ENCODE results near the gene CNKSR3.

CNKSR3 gene

DNA sequence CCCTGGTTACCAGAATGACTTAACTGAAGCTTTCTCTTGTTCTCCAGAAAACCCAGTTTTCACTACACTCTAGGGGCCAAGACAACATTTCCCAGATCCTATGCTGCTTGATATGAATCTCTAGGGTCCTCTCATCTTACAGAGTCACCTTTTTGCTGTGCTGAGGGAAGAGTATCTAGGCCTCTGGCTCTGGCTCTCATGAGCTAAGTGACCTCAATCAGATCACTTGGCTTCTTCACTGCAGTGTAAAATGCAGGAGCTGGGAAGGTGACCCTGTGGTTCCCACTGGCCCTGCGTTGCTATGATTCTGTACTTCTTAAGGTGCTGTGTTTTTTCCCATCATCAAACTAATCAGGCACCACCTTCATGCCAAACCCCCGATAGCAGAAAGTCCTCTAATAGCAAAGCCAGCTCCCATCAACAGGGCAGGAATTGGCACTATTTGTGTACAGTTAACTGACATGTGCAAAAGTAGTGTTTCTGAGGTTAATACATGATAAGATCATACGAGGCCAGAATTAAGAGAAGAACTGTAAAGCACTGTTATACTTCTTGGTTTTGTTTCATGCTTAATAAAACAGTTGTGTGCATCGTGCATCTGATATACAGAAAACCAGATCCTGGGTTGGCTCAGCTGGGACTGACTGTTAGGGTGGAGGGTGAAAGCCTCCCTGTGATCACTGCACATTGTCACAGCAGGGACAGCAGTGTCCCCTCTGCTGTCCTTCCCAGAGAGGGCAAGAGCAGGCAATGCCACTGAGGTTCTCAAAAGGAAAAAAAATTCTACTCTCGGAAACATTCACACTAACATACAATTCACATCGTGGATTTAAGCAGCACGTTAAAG is 46.7 kb downstream of the CNKSR3 start:
- Histone ChIP-seq H3K9me2 (ENCODE audit: low read depth, low read length) (no peaks in the 10 kb centered on the region), H3K27ac (ENCODE audit: low read depth, low read length, poor library complexity, severe bottlenecking) (no peak overlapping the region), H2AFZ (ENCODE audit: low read length) (no peak overlapping the region), H3K9ac (ENCODE audit: low read length) (no peak overlapping the region), H4K20me1 (ENCODE audit: insufficient read depth, low read length) (no peaks in the 10 kb centered on the region), H3K4me2 (ENCODE audit: low read length) (no peak overlapping the region), H3F3A (ENCODE audit: insufficient read depth, low read length) (no peaks in the 10 kb centered on the region), H3K36me3 (ENCODE audit: insufficient read depth, low read length) (no peaks in the 10 kb centered on the region), H3K4me1 (ENCODE audit: insufficient read depth, low read length, severe bottlenecking) (no peaks in the 10 kb centered on the region), H3K4me3 (ENCODE audit: low read depth, low read length, poor library complexity, severe bottlenecking) (no peak overlapping the region), H3K9me3 (ENCODE audit: low read length) (no peaks in the 10 kb centered on the region), H3K79me2 (ENCODE audit: insufficient read depth, low read length) (no peaks in the 10 kb centered on the region), H3K27me3 (ENCODE audit: insufficient read depth, low read length) (0 out of 2 replicates have a peak, but pooled peaks cover 5% of the 10 kb centered on the region)
- TF ChIP-seq CTCF (IDR thresholded peaks at IDR 0.05; ENCODE audit: low read length), result no peak
- TF ChIP-seq EZH2 (IDR thresholded peaks at IDR 0.05; ENCODE audit: borderline replicate concordance, low read length), result no peak

DNA sequence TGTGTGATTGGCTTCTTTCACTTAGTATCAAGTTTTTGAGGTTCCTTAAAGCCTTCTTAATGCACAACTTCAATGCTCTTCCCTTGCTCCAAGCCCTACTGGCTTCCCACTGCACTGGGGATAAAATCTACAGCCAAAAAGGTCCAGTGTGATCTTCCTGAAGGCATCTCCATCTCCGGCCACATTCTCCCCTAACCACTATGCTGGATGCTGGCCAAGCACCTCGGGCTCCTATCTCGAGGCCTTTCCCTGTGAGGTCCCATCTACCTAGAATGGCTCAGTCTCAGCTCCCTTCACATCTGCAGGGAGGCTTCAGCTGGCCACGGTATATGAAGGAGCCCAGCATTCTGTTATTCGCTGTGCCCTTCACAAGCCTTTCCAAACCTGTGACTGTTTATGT is 48.1 kb downstream of the CNKSR3 start:
- H4K20me1 ChIP-seq (ENCODE audit: insufficient read depth, low read length), result no peaks in the 10 kb centered on the region
- no peak overlapping the region for H3K4me2 ChIP-seq (ENCODE audit: low read length)
- H3K9me3 ChIP-seq (ENCODE audit: low read length), result no peaks in the 10 kb centered on the region
- H3K9me2 ChIP-seq (ENCODE audit: low read depth, low read length), result no peaks in the 10 kb centered on the region
- H2AFZ ChIP-seq (ENCODE audit: low read length), result no peak overlapping the region
- H3K79me2 ChIP-seq (ENCODE audit: insufficient read depth, low read length), result no peaks in the 10 kb centered on the region
- no peaks in the 10 kb centered on the region for H3K36me3 ChIP-seq (ENCODE audit: insufficient read depth, low read length)
- no peak overlapping the region for H3K4me3 ChIP-seq (ENCODE audit: low read depth, low read length, poor library complexity, severe bottlenecking)
- 0 out of 2 replicates have a peak, but pooled peaks cover 5% of the 10 kb centered on the region for H3K27me3 ChIP-seq (ENCODE audit: insufficient read depth, low read length)
- H3K27ac ChIP-seq (ENCODE audit: low read depth, low read length, poor library complexity, severe bottlenecking), result no peak overlapping the region
- H3F3A ChIP-seq (ENCODE audit: insufficient read depth, low read length), result no peaks in the 10 kb centered on the region
- no peaks in the 10 kb centered on the region for H3K4me1 ChIP-seq (ENCODE audit: insufficient read depth, low read length, severe bottlenecking)
- TF ChIP-seq EZH2 (IDR thresholded peaks at IDR 0.05; ENCODE audit: borderline replicate concordance, low read length), result no peak
- no peak for TF ChIP-seq CTCF (IDR thresholded peaks at IDR 0.05; ENCODE audit: low read length)
- H3K9ac ChIP-seq (ENCODE audit: low read length), result no peak overlapping the region

DNA sequence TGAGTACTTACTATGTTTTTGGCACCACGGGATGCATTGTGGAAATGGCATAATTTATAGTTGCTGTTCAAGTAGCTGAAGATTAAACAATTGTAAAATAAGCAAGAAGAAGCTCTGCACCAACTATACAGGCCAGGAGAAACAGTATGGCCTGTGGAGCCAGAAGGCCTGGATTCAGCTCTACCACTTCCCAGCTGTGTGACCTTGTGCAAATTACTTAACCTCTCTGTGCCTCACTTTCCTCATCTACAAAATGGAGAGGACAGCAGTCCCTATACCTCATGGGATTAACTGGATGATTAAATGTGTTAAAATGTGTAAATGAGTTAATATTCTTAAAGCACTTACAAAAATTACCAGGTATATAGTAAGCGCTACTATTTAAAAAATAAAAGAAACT is 49.1 kb downstream of the CNKSR3 start:
- no peaks in the 10 kb centered on the region for H3K79me2 ChIP-seq (ENCODE audit: insufficient read depth, low read length)
- no peak overlapping the region for H3K27ac ChIP-seq (ENCODE audit: low read depth, low read length, poor library complexity, severe bottlenecking)
- 0 out of 2 replicates have a peak, but pooled peaks cover 5% of the 10 kb centered on the region for H3K27me3 ChIP-seq (ENCODE audit: insufficient read depth, low read length)
- H2AFZ ChIP-seq (ENCODE audit: low read length), result no peak overlapping the region
- no peaks in the 10 kb centered on the region for H3K9me3 ChIP-seq (ENCODE audit: low read length)
- no peak overlapping the region for H3K4me3 ChIP-seq (ENCODE audit: low read depth, low read length, poor library complexity, severe bottlenecking)
- H3K9me2 ChIP-seq (ENCODE audit: low read depth, low read length), result no peaks in the 10 kb centered on the region
- H3K4me2 ChIP-seq (ENCODE audit: low read length), result no peak overlapping the region
- no peaks in the 10 kb centered on the region for H3K36me3 ChIP-seq (ENCODE audit: insufficient read depth, low read length)
- no peak for TF ChIP-seq CTCF (IDR thresholded peaks at IDR 0.05; ENCODE audit: low read length)
- TF ChIP-seq EZH2 (IDR thresholded peaks at IDR 0.05; ENCODE audit: borderline replicate concordance, low read length), result no peak
- H4K20me1 ChIP-seq (ENCODE audit: insufficient read depth, low read length), result no peaks in the 10 kb centered on the region
- no peaks in the 10 kb centered on the region for H3K4me1 ChIP-seq (ENCODE audit: insufficient read depth, low read length, severe bottlenecking)
- no peaks in the 10 kb centered on the region for H3F3A ChIP-seq (ENCODE audit: insufficient read depth, low read length)
- no peak overlapping the region for H3K9ac ChIP-seq (ENCODE audit: low read length)
